GM18526 (cell line): ENCODE data around the gene SCYGR3.
"Not testable (repeated sequence)": the region's sequence is repeated elsewhere in the genome, so short reads cannot be mapped to it uniquely, and the experiment has no call there.

ENCODE experiments used
- POLR2A ChIP-seq: IDR thresholded peaks from 3 replicates; pipeline ENCODE4 v1.6.1; 2011; ENCODE audit not compliant: insufficient read length; ENCODE audit errors: extremely low read depth

Gene SCYGR3

GRCh38 chr2:227623226-227623625 is 8.6 kb upstream of the SCYGR3 start:
- TF ChIP-seq POLR2A = no peak

GRCh38 chr2:227617316-227618230 is 2.9 kb upstream of the SCYGR3 start, which contains the start of gene SCYGR4:
Gene SCYGR4, plus strand, starts transcription at chr2:227617498. Its CDS starts 0 bp downstream, at chr2:227617498.
- TF ChIP-seq POLR2A = no peak

- no peak for TF ChIP-seq POLR2A
Measured at GRCh38 chr2:227616631-227617030, 2.0 kb upstream of the SCYGR3 start.

GRCh38 chr2:227615906-227616305 is 1.3 kb upstream of the SCYGR3 start:
- TF ChIP-seq POLR2A = no peak

GRCh38 chr2:227615181-227615580 is 541 bp upstream of the SCYGR3 start:
- no peak for TF ChIP-seq POLR2A

GRCh38 chr2:227614246-227614645 is 394 bp downstream of the SCYGR3 start:
- TF ChIP-seq POLR2A = no peak

- no peak for TF ChIP-seq POLR2A
Measured at GRCh38 chr2:227613272-227613660, 1.4 kb downstream of the SCYGR3 start.

GRCh38 chr2:227612546-227613271 is 1.9 kb downstream of the SCYGR3 start:
- TF ChIP-seq POLR2A = no peak

GRCh38 chr2:227610123-227610522 is 4.5 kb downstream of the SCYGR3 start:
- TF ChIP-seq POLR2A = no peak

- TF ChIP-seq POLR2A = no peak
Measured at GRCh38 chr2:227608561-227609338, 5.9 kb downstream of the SCYGR3 start.

GRCh38 chr2:227607941-227608340 is 6.7 kb downstream of the SCYGR3 start:
- TF ChIP-seq POLR2A = no peak

- no peak for TF ChIP-seq POLR2A
Measured at GRCh38 chr2:227606476-227606875, 8.2 kb downstream of the SCYGR3 start.

- no peak for TF ChIP-seq POLR2A
Measured at GRCh38 chr2:227602358-227602757, 12.3 kb downstream of the SCYGR3 start.

- not testable (repeated sequence) for TF ChIP-seq POLR2A
Measured at GRCh38 chr2:227598835-227599503, 15.7 kb downstream of the SCYGR3 start, which contains the start of gene SCYGR2. Gene SCYGR2, plus strand, starts transcription at chr2:227598893. Its CDS starts 0 bp downstream, at chr2:227598893.

- TF ChIP-seq POLR2A = no peak
Measured at GRCh38 chr2:227597998-227598397, 16.6 kb downstream of the SCYGR3 start.

- no peak for TF ChIP-seq POLR2A
Measured at GRCh38 chr2:227597036-227597435, 17.6 kb downstream of the SCYGR3 start.
